DMS153 treated with DMSO at 0.1 percent for 48 hours (cell line): ENCODE measurements around the gene GORASP1.

Source experiments
- DNase-seq: peaks from one replicate; lab custom pipeline; 2025; ENCODE audit not compliant: unreplicated experiment; lab: John Stamatoyannopoulos, UW

GORASP1 gene

DNA sequence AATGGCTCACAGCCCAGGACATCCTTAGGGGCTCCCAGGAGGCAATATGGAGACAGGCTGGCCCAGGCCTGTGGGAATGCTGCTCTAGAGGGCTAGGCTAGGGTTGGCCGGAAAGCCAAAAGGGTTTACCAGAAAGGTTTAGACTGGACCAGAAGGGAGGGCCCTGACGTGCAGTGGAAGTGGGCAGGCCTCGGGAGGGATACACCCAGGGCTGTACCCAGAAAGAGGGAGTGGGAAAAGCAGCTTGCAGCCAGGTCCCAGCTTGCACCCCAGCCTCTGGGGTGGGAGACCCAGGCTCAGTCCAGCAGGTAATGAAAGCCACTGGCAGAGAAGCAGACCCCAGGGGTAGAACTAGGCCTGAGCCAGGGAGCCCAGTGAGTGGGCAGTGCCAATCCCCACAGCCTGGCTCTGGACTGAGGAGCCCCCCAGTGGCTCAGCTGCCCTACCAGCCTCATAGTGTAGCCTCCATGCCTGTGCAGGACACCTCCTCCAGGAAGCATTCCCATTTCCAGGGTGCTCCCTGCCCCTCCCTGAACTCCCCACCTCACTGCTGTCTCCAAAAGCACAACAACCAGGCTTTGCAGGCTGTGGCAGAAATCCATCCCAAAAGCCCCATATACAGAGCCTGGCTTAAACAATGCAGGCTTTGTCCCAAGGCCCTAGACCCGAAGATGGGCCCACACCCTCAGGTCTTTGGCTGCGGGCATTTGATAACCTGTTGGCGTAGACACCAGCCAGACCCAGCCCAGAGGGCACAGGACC, 3.5 kb downstream of the GORASP1 start:
- DNase-seq: no peak

DNA sequence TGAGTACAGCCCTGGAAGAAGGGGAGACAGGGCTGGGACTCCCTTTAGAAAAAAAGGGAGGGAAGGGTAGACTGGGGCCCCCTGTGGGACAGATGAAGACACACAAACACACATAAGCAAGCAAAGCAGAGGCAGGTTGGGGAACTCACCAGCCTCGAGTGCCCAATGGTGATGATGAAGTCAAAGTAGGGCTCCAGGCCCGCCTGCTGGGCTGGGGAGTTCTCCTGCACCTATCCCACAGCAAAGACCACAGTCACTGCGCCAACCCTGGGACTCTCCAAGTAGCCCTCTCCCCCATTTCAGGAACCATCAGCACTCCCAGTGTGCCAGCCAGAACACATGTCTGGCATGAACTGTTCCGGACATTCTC, 4.1 kb downstream of the GORASP1 start:
- DNase-seq: no peak

GRCh38 chr3:39102504-39103323, 4.7 kb downstream of the GORASP1 start:
- no peak for DNase-seq

DNA sequence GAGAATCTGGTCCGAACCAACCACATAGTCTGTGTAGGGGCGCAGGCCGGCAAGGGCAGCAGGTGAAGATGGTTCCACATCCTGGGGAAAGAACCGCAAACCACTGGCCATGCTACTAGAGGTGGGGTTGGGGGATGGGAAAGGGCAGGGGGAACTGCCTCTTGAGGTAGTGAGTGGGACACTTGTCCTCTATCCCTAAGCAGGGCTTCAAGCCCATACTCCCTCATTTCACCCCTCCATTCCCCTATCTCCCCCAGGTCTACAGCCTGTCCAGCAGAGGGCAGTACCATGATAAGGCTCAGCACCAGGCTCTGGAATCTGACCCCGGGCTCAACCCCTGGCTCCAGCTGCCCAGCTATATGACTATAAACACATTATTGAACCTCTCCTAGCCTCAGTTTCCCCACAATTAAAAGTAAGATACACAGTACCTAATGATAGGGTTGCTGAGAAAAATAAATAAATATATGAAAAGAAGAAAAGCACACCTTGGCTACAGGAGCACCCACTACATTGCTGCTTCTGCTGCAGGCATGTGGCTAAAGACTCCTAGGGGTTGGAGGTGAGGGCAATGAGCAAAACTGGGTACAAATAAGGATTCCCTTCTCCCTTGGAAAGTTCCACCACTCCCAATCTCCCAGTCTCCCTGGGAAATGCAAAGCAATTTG, 6.3 kb downstream of the GORASP1 start:
- DNase-seq: no peak

DNA sequence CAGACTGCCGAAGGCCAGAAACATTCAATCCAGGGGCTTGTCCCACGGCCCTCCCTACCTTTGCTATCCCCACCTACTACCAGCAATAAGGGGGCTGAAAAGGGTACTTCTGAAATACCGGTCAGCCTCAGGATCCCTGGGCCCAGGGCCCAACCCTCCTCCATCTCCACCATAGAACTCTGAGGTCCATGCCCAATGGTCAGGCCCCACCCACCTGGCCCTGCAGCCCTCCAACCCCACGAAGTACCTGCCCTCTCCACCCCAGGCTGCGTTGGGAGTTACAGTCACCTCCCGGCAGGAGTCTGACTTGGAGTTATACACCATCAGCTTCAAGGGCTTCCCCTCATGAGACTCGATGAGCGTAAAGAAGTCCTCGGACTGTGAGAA, 6.9 kb downstream of the GORASP1 start:
- DNase-seq: no peak

DNA sequence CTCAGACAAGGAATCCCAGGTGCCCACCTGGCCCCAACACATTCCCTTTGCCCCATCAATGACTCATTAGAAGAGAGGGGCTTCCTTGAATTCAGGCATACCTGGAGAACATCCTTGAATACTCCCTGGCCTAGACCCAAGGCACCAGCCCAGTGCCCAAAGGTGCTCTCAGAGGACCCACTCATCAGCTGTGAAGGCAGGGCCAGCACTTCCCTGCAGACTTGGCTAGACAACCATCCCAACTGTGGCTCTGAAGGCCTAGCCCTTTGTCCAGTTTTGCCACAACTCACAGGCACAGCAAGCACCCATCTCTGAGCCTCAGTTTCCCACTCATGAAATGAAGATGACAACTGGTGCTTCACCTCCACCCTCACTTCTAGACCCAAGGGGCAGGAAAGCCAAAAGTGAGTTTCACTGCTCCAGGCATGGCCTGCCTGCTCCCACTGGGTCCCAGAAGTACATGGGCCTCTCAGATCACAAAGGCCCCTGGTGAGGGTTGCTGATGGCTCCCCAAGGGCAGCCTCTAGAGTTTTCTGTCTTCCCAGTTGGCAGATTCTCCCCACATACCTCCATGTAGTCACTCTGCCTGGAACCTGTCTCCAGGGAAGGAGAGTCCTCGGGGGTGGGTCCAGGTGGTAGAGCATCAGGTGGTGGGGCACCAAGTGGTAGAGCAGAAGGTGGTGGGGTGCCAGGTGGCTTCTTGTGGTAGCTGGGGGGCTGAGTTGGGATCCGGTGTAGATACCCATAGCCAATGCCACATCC, 7.5 kb downstream of the GORASP1 start:
- no peak for DNase-seq

DNA sequence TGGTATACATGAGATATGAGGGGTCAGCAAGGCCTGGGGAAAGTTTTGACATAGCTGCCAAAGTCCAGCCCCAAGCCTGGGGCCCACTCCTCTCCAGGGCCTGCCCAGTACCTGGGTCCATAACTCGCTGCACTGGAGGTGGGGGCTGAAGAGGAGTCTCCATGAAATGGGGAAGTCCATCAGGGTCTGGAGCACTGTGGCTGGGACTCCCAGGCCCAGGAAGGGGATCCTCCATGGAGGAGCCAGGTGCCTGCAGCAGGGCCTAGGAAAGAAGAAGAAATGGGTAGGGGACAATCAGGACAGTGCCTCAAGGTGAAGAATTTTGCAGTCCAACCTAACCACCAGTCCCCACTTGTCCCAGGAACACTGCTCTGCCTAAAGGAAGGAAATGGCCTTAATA, 8.2 kb downstream of the GORASP1 start:
- no peak for DNase-seq

DNA sequence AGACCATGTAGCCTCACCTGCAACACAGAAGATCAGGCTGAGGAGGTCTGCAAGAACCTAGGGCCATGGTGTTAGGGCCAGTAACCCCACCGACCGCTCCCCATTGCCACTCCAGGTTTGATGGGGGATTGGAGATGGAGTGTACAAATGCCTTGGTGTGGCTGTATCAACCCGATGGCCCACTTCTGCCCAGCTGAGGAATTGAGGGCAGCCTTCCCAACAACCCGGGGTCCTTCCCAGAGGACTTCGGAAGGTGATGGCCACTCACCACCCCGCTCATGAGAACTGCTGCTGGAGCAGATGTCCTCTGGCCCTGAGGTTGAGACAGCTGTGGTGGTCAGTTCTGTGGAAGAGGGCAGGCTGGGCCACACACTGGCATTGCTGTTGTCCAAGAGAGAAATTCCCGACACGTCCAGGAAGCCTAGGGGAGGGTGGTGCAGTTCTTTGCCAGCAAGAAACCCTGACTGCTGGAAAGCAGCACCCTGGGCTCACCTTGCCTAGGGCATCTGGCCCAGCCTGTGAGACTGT, 8.9 kb downstream of the GORASP1 start:
- no peak for DNase-seq

- no peak for DNase-seq
These were observed 9.5 kb downstream of the GORASP1 start for GRCh38 chr3:39097716-39098472.

GRCh38 chr3:39096775-39097174, 10.7 kb downstream of the GORASP1 start:
- no peak for DNase-seq

- no peak for DNase-seq
These were observed 11.6 kb downstream of the GORASP1 start for GRCh38 chr3:39095778-39096177.

DNA sequence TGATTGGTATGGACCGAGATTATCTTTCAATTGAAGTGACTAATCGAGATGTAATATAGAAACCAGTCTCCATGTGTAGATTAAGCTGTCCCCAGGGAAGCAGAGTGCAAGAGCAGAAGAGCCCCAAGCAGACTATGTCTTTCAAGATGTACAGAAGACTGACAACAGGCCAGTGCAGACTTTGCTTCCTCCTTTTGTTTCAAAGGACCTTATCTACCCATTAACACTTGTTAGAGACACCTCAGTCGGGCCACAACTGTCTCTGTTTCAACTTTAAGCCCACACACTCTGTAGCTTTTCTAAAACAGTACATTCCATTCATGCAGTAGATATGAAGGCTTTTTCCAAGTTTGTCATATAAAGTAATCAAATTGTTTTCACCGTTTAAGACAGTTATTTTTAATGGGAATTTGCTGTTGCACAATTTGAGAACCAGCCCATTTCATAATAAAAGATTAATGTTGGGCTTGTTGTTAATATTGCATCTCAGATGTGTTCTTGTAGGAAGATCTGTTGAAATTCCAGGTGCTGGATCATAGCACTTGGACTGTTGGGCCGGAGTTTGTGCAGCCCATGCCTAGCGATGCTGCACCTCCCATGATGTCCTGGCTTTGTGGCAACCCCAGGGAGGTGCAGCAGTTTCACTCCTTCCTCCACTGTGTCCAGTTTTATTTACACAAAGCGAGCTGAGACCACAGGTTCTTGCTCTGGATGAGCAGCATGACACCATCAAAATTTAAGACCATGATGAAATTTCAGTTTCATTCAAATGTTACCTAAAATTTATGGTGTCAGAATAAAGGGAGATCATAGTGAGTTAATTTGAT, 12.4 kb downstream of the GORASP1 start:
- no peak for DNase-seq

- no peak for DNase-seq
These were observed 16.5 kb downstream of the GORASP1 start for GRCh38 chr3:39090922-39091321.

DNA sequence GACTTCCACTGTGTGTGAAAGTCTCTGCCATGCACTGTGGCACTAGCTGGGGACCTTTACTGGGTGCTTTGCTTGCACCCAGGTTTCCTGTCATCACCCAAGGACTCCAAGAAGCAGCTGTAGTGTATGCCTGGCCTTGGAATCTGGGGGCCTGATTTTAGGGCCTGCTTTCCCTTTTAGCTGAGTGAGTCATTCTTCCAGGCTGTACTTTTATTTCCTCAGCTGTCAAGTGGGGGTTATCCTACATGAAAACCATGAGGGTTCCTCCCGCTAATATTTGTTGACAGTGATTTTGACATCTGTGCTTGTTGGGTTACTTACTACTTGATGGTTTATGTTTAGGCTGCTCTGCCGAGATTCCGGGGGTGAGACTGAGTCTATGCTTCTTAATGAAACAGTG, 18.5 kb downstream of the GORASP1 start:
- DNase-seq: no peak

DNA sequence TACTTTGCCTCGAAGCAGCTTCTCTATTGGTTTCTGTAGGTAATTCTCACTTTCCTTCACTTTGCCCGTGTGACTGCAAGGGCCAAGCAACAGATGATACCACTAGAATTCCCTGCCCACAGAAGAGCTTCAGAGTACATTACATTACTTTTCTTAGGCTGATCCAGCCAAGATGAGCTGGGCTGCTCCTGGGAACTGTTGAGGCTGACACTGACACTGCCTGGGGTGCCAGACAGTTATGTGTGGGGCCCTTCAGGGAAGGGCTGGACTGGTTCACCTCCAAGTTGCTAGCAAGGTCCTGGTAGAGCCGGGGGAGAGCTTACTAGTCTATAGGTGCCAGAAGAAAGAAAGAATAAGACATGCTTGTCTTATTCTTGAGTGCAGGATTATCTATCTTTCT, 19.0 kb downstream of the GORASP1 start:
- no peak for DNase-seq

DNA sequence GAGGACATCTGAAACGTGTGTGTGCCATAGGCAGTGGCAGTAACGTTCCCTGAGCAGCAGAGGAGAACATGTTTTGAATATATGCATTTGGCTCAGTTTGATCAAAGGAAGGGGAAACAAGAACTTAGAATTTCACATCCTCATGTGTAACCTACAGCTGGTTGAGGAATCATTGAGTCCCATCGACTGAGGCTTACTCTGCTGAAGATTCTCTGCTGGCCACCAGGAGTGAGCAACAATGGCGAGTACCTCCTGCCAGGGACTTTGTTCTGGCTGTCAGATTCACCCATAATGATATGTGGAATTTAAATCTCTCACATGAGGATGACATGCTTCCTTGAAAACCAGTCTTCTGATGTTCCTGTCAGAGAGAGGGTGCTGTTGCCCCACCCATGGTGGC, 21.3 kb downstream of the GORASP1 start:
- DNase-seq: no peak

GRCh38 chr3:39082666-39083313, 24.6 kb downstream of the GORASP1 start:
- no peak for DNase-seq

- DNase-seq: no peak
These were observed 27.4 kb downstream of the GORASP1 start for GRCh38 chr3:39080026-39080425.

DNA sequence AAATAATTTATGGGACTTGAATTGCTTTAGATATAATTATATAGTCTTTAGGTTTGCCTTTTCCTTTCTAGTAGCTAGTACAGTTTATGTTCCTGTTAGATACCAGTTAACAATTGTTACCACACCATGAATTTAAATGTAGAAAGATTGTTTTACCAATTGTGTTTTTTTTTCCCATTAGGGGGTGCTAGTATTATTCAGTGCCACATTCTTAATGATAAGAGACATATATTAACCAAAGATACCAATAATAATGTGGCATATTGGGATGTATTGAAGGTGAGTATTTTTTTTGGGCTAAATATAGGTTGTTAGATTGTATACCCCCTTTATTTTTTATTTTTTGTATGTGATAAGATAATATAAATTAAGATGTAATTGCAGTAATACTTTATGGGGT, 27.9 kb downstream of the GORASP1 start:
- DNase-seq: no peak
